NB4 (cell line): ENCODE data around the gene ZDHHC16.

Experiments used
- CTCF ChIP-seq: IDR thresholded peaks from one replicate; pipeline ENCODE4 v1.5.1; 2012; ENCODE audit warnings: low read depth, low read length
- MAX ChIP-seq: IDR thresholded peaks from 2 replicates; pipeline ENCODE4 v1.6.1; 2011; ENCODE audit warnings: low read depth, low read length
- MYC ChIP-seq: IDR thresholded peaks from 2 replicates; pipeline ENCODE4 v1.6.1; 2011; ENCODE audit warnings: low read depth, low read length
- POLR2A ChIP-seq: IDR thresholded peaks from 2 replicates; pipeline ENCODE4 v1.6.1; 2011; ENCODE audit warnings: mild to moderate bottlenecking; ENCODE audit not compliant: insufficient read length; ENCODE audit errors: extremely low read depth

DNA sequence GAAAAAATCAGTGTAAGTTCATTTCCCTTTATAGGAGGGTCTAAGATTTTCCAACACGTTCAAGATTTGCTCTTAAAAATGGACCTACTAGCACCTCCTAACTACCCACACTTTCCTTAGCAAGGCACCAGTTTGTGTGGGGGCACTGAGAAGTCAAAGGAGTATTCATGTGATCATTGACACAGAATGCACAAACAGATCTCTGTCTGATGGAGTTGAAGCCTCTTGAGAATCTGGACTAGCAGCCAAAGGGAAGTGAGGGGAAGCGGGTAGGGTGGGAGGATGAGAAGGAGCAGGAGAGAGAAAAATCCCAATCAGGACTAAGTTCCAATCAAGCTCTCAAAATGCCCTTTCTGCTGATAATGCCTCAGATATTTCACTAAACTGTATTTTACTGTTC lies 48.2 kb downstream of the ZDHHC16 start:
- TF ChIP-seq POLR2A (no peak), CTCF (no peak), MYC (no peak), MAX (no peak)
